CD8-positive, alpha-beta memory T cell (primary cell): Measurements from ENCODE around the gene AHDC1. TPM values are rescaled to one million over a fixed set of nuclear protein-coding genes. Genes with fewer than 3 reads are reported as not detected.

ENCODE experiments used
- CTCF ChIA-PET: fragments of 350-600 bp; sonication (Branson Sonifier 250); formaldehyde crosslinking; loops from one replicate; lab custom pipeline; 2021; ENCODE audit warnings: antibody characterized with exemption; lab: Charles Lee
- POLR2A ChIA-PET: fragments of 350-600 bp; sonication (Branson Sonifier 250); formaldehyde crosslinking; loops from one replicate; lab custom pipeline; 2021; ENCODE audit warnings: antibody characterized with exemption; lab: Charles Lee
- DNase-seq, 5 donors: peaks; one replicate each; pipeline versions ENCODE4 v3.0.0 to v3.0.0-alpha.2; 2020 to 2022; ENCODE audit warnings: mixed read lengths in 1 of 5
- H3K27ac ChIP-seq: one replicate; pipeline ENCODE4 v1.7.0; 2013; ENCODE audit warnings: low read depth, mild to moderate bottlenecking, low read length, moderate library complexity
- H3K27me3 ChIP-seq: 2 replicates; pipeline ENCODE4 v1.7.0; 2013; ENCODE audit warnings: low read length, mild to moderate bottlenecking; ENCODE audit not compliant: insufficient read depth, poor library complexity, severe bottlenecking
- H3K36me3 ChIP-seq: 2 replicates; pipeline ENCODE4 v1.7.0; 2013; ENCODE audit warnings: mild to moderate bottlenecking, low read length, moderate library complexity; ENCODE audit not compliant: insufficient read depth
- H3K4me1 ChIP-seq: 2 replicates; pipeline ENCODE4 v1.7.0; 2013; ENCODE audit warnings: mild to moderate bottlenecking, low read length, moderate library complexity; ENCODE audit not compliant: insufficient read depth
- H3K4me3 ChIP-seq: 2 replicates; pipeline ENCODE4 v1.7.0; 2013; ENCODE audit warnings: mild to moderate bottlenecking, low read length
- H3K9me3 ChIP-seq: 2 replicates; pipeline ENCODE4 v1.7.0; 2013; ENCODE audit warnings: mild to moderate bottlenecking, low read length
- H3K27ac Mint-ChIP-seq, 8 donors: one replicate each; pipeline ENCODE4 v1.8.0; 2020 to 2021; ENCODE audit warnings: mixed read lengths in 8 of 8, mild to moderate bottlenecking in 6 of 8, inconsistent platforms in 3 of 8, moderate library complexity in 3 of 8
- H3K27me3 Mint-ChIP-seq, 2 donors: one replicate each; pipeline ENCODE4 v1.8.0; 2020 to 2021; ENCODE audit warnings: mixed read lengths in 2 of 2, mild to moderate bottlenecking in 1 of 2, moderate library complexity in 1 of 2
- H3K36me3 Mint-ChIP-seq, 3 donors: one replicate each; pipeline ENCODE4 v1.8.0; 2020 to 2021; ENCODE audit warnings: mixed read lengths in 3 of 3, inconsistent platforms in 1 of 3, mild to moderate bottlenecking in 1 of 3
- H3K4me1 Mint-ChIP-seq, 3 donors: one replicate each; pipeline ENCODE4 v1.8.0; 2020 to 2021; ENCODE audit warnings: mixed read lengths in 3 of 3, inconsistent platforms in 1 of 3, mild to moderate bottlenecking in 1 of 3
- H3K4me3 Mint-ChIP-seq, 7 donors: one replicate each; pipeline ENCODE4 v1.8.0; 2020 to 2021; ENCODE audit warnings: mixed read lengths in 7 of 7, mild to moderate bottlenecking in 6 of 7, moderate library complexity in 4 of 7, inconsistent platforms in 2 of 7
- H3K9me3 Mint-ChIP-seq, 5 donors: one replicate each; pipeline ENCODE4 v1.8.0; 2020 to 2022; ENCODE audit warnings: mixed read lengths in 5 of 5, mild to moderate bottlenecking in 3 of 5, moderate library complexity in 2 of 5, inconsistent platforms in 1 of 5
- polyA plus RNA-seq: library from polyadenylated mRNA; unstranded; fragments of 300-500 nt; fragmentation: Illumina TruSeq; gene quantifications from one replicate; pipeline ENCODE4 v1.2.3, GENCODE V29; 2021
- total RNA-seq, 2 experiments: library from RNA; stranded (reverse); gene quantifications; one replicate each; pipeline ENCODE4 v1.2.3, GENCODE V29; 2021

The AHDC1 gene
- total and polyA plus RNA-seq, 3 experiments from 2014 or later: 1.9 to 11.5 (median 11.5) TPM

GRCh38 chr1:27567971-27568299 lies 36.0 kb downstream of the AHDC1 start:
- Histone ChIP-seq H3K27ac (no peak overlapping the region), H3K4me3 (peak overlapping the region; percentile 30), H3K36me3 (no peaks in the 10 kb centered on the region), H3K4me1 (peaks cover 39% of the 10 kb centered on the region), H3K9me3 (no peaks in the 10 kb centered on the region), H3K27me3 (no peaks in the 10 kb centered on the region)
- DNase-seq: no peak
- Mint-ChIP-seq H3K4me3 (peak overlapping the region in 6 of 7 donors; percentile 61 to 81 (median 72)), H3K36me3 (no peaks in the 10 kb centered on the region), H3K27me3 (no peaks in the 10 kb centered on the region), H3K4me1 (peaks cover 23 to 33% (median 26%) of the 10 kb centered on the region in 3 donors), H3K27ac (peak overlapping the region in 7 of 8 donors; percentile 15 to 88 (median 63)), H3K9me3 (no peaks in the 10 kb centered on the region)
- POLR2A ChIA-PET: interaction anchor here (1.2 to 1.3 kb wide), 2 partner anchors 34 to 95 kb away, joined by 3 read pairs; no protein-coding TSS in a partner anchor
- CTCF ChIA-PET: interaction anchor here (0.6 to 5.5 kb wide), 13 partner anchors 11 to 129 kb away, joined by 3 to 36 read pairs (median 5); no protein-coding TSS in a partner anchor

GRCh38 chr1:27567146-27567526 lies 36.8 kb downstream of the AHDC1 start:
- Histone ChIP-seq H3K4me3 (no peak overlapping the region), H3K27ac (no peak overlapping the region), H3K36me3 (no peaks in the 10 kb centered on the region), H3K27me3 (no peaks in the 10 kb centered on the region), H3K9me3 (no peaks in the 10 kb centered on the region), H3K4me1 (peaks cover 35% of the 10 kb centered on the region)
- DNase-seq: no peak
- H3K36me3 Mint-ChIP-seq: no peaks in the 10 kb centered on the region
- peaks cover 22 to 30% (median 24%) of the 10 kb centered on the region in 3 donors for H3K4me1 Mint-ChIP-seq
- H3K27ac Mint-ChIP-seq: peak overlapping the region in 1 of 8 donors; percentile 63
- ChIA-PET CTCF (interaction anchor here (0.6 to 5.5 kb wide), 7 partner anchors 10 to 1154 kb away, joined by 3 to 36 read pairs (median 5); no protein-coding TSS in a partner anchor), POLR2A (no interaction called here)
- no peaks in the 10 kb centered on the region for H3K27me3 Mint-ChIP-seq
- H3K9me3 Mint-ChIP-seq: no peaks in the 10 kb centered on the region
- no peak overlapping the region for H3K4me3 Mint-ChIP-seq

- ChIA-PET CTCF (interaction anchor here (1.5 to 5.1 kb wide), 3 partner anchors 10 to 96 kb away, joined by 4 to 36 read pairs (median 5); no protein-coding TSS in a partner anchor), POLR2A (no interaction called here)
- no peak for DNase-seq
- Histone ChIP-seq H3K27me3 (no peaks in the 10 kb centered on the region), H3K9me3 (no peaks in the 10 kb centered on the region), H3K36me3 (no peaks in the 10 kb centered on the region), H3K4me3 (no peak overlapping the region), H3K4me1 (peaks cover 30% of the 10 kb centered on the region), H3K27ac (no peak overlapping the region)
- H3K27me3 Mint-ChIP-seq: no peaks in the 10 kb centered on the region
- peak overlapping the region in 4 of 8 donors; percentile 19 to 78 (median 68) for H3K27ac Mint-ChIP-seq
- H3K9me3 Mint-ChIP-seq: no peaks in the 10 kb centered on the region
- no peaks in the 10 kb centered on the region for H3K36me3 Mint-ChIP-seq
- H3K4me1 Mint-ChIP-seq: peaks cover 22 to 32% (median 25%) of the 10 kb centered on the region in 3 donors
- peak overlapping the region in 1 of 7 donors; percentile 33 for H3K4me3 Mint-ChIP-seq
Observed at GRCh38 chr1:27566462-27567145, 37.3 kb downstream of the AHDC1 start.

GRCh38 chr1:27564710-27565649 lies 39.0 kb downstream of the AHDC1 start:
- Mint-ChIP-seq H3K4me3 (peak overlapping the region in 1 of 7 donors; percentile 59), H3K9me3 (no peaks in the 10 kb centered on the region), H3K27ac (peak overlapping the region in 1 of 8 donors; percentile 6), H3K36me3 (no peaks in the 10 kb centered on the region), H3K27me3 (no peaks in the 10 kb centered on the region), H3K4me1 (peaks cover 22 to 35% (median 23%) of the 10 kb centered on the region in 3 donors)
- Histone ChIP-seq H3K27me3 (no peaks in the 10 kb centered on the region), H3K36me3 (no peaks in the 10 kb centered on the region), H3K4me1 (peaks cover 29% of the 10 kb centered on the region), H3K9me3 (no peaks in the 10 kb centered on the region), H3K27ac (peak overlapping the region; percentile 43), H3K4me3 (no peak overlapping the region)
- ChIA-PET POLR2A (no interaction called here), CTCF (interaction anchor here (1.4 kb wide), 1 partner anchor 9 kb away, joined by 4 read pairs; no protein-coding TSS in a partner anchor)
- DNase-seq: no peak

- H3K36me3 ChIP-seq: no peaks in the 10 kb centered on the region
- Mint-ChIP-seq H3K4me1 (peaks cover 14 to 28% (median 19%) of the 10 kb centered on the region in 3 donors), H3K27me3 (no peaks in the 10 kb centered on the region), H3K4me3 (no peak overlapping the region), H3K9me3 (no peaks in the 10 kb centered on the region), H3K27ac (peak overlapping the region in 3 of 8 donors; percentile 50 to 66 (median 50)), H3K36me3 (no peaks in the 10 kb centered on the region)
- ChIA-PET CTCF (interaction anchor here (0.9 to 1.4 kb wide), 2 partner anchors 7 to 9 kb away, joined by 3 to 4 read pairs; no protein-coding TSS in a partner anchor), POLR2A (interaction anchor here (0.6 kb wide), 1 partner anchor 695 kb away, joined by 4 read pairs; the partner anchor contains the start of gene SESN2)
- no peak for DNase-seq
- no peak overlapping the region for H3K4me3 ChIP-seq
- no peaks in the 10 kb centered on the region for H3K9me3 ChIP-seq
- H3K4me1 ChIP-seq: peaks cover 22% of the 10 kb centered on the region
- no peaks in the 10 kb centered on the region for H3K27me3 ChIP-seq
- peak overlapping the region; percentile 43 for H3K27ac ChIP-seq
Observed at GRCh38 chr1:27563591-27564471, 40.1 kb downstream of the AHDC1 start.

GRCh38 chr1:27563341-27563590 lies 40.7 kb downstream of the AHDC1 start:
- Histone ChIP-seq H3K4me1 (peaks cover 19% of the 10 kb centered on the region), H3K9me3 (no peaks in the 10 kb centered on the region), H3K27me3 (no peaks in the 10 kb centered on the region), H3K36me3 (no peaks in the 10 kb centered on the region), H3K27ac (no peak overlapping the region), H3K4me3 (no peak overlapping the region)
- no peak overlapping the region for H3K27ac Mint-ChIP-seq
- peaks cover 10 to 25% (median 17%) of the 10 kb centered on the region in 3 donors for H3K4me1 Mint-ChIP-seq
- no peaks in the 10 kb centered on the region for H3K9me3 Mint-ChIP-seq
- ChIA-PET POLR2A (no interaction called here), CTCF (no interaction called here)
- H3K36me3 Mint-ChIP-seq: peaks cover 0 to under 1% (median 0%) of the 10 kb centered on the region in 3 donors
- no peak overlapping the region for H3K4me3 Mint-ChIP-seq
- H3K27me3 Mint-ChIP-seq: no peaks in the 10 kb centered on the region
- DNase-seq: no peak

- H3K27me3 Mint-ChIP-seq: no peaks in the 10 kb centered on the region
- H3K4me1 Mint-ChIP-seq: peaks cover 6 to 21% (median 13%) of the 10 kb centered on the region in 3 donors
- no peaks in the 10 kb centered on the region for H3K9me3 Mint-ChIP-seq
- DNase-seq: no peak
- CTCF ChIA-PET: interaction anchor here (1.6 kb wide), 1 partner anchor 8 kb away, joined by 3 read pairs; no protein-coding TSS in a partner anchor
- no peak overlapping the region for H3K4me3 Mint-ChIP-seq
- Histone ChIP-seq H3K36me3 (no peaks in the 10 kb centered on the region), H3K4me3 (no peak overlapping the region), H3K9me3 (no peaks in the 10 kb centered on the region), H3K4me1 (peaks cover 16% of the 10 kb centered on the region), H3K27me3 (no peaks in the 10 kb centered on the region), H3K27ac (no peak overlapping the region)
- peaks cover 0 to 2% (median 0%) of the 10 kb centered on the region in 3 donors for H3K36me3 Mint-ChIP-seq
- H3K27ac Mint-ChIP-seq: peak overlapping the region in 3 of 8 donors; percentile 58 to 75 (median 60)
- POLR2A ChIA-PET: no interaction called here
Observed at GRCh38 chr1:27562534-27563340, 41.2 kb downstream of the AHDC1 start.
